Measurements from ENCODE around the gene BMAL1. TPM values are rescaled to one million over a fixed set of nuclear protein-coding genes. Genes with fewer than 3 reads are reported as not detected.

BMAL1 gene
- total RNA-seq, 2 donors from 2014 or later: 3.7 to 7.2 TPM

DNA sequence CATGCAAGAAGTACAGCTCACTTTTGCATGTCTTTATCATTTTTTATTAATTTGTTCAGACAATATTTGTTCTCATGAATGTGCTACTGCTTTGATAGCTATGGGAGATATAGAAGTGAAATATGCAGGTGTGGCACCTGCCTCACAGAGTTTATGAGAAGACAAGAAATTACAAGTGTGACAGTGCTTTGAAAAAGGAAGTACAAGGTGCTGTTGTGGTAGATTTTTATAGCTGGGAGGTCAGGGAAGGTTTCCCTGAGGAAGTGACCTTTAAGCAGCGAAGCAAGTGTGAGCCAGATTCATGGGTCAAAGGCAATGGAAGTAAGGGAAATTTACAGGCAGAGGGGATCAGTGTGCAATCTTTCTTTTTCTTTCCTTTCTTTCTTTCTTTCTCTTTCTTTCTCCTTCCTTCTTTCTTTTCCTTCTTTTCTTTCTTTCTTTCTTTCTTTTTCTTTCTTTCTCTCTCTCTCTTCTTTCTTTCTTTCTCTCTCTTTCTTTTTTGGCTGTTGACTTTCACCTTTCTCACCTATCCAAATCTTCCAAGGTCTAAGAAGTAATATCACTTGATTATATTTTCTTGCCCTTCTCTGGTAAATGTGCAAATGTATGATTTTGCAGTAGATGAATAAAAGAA, 6.4 kb upstream of the BMAL1 start:
- no peak overlapping the region for H3K4me3 ChIP-seq (ENCODE audit: low read length)
- peaks cover 67% of the 10 kb centered on the region for H3K27me3 Mint-ChIP-seq (ENCODE audit: insufficient read depth)
- no peaks in the 10 kb centered on the region for H3K36me3 Mint-ChIP-seq (ENCODE audit: low read depth)
- no peak overlapping the region for H3K9ac ChIP-seq (ENCODE audit: extremely low read depth, low read length, poor library complexity, severe bottlenecking)
- no peaks in the 10 kb centered on the region for H3K9me3 ChIP-seq (ENCODE audit: control insufficient read depth, low read length)
- no peaks in the 10 kb centered on the region for H3K9me3 Mint-ChIP-seq
- no peaks in the 10 kb centered on the region for H3K4me1 Mint-ChIP-seq
- no peak for DNase-seq
- no peak overlapping the region for H3K27ac Mint-ChIP-seq
- H3K36me3 ChIP-seq (ENCODE audit: control insufficient read depth, insufficient read depth, low read length): no peaks in the 10 kb centered on the region
- TF ChIP-seq, protein P1, sequence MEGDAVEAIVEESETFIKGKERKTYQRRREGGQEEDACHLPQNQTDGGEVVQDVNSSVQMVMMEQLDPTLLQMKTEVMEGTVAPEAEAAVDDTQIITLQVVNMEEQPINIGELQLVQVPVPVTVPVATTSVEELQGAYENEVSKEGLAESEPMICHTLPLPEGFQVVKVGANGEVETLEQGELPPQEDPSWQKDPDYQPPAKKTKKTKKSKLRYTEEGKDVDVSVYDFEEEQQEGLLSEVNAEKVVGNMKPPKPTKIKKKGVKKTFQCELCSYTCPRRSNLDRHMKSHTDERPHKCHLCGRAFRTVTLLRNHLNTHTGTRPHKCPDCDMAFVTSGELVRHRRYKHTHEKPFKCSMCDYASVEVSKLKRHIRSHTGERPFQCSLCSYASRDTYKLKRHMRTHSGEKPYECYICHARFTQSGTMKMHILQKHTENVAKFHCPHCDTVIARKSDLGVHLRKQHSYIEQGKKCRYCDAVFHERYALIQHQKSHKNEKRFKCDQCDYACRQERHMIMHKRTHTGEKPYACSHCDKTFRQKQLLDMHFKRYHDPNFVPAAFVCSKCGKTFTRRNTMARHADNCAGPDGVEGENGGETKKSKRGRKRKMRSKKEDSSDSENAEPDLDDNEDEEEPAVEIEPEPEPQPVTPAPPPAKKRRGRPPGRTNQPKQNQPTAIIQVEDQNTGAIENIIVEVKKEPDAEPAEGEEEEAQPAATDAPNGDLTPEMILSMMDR (conservative IDR thresholded peaks at IDR 0.05): no peak
- no peak overlapping the region for H3K4me3 Mint-ChIP-seq
- peaks cover 86% of the 10 kb centered on the region for H3K27me3 ChIP-seq (ENCODE audit: control insufficient read depth, insufficient read depth, low read length, poor library complexity, severe bottlenecking)
- no peak overlapping the region for H3K27ac ChIP-seq (ENCODE audit: low read depth, low read length)
- 71% methylated on average over 1 of the region's 1 CpG; no CpG with 5 or more reads in 1 of the 2 experiments for WGBS, 2 experiments (ENCODE audit: insufficient coverage in 1 of 2, insufficient read length in 1 of 2)
- H3K4me1 ChIP-seq (ENCODE audit: control insufficient read depth, insufficient read depth, low read length): no peaks in the 10 kb centered on the region

DNA sequence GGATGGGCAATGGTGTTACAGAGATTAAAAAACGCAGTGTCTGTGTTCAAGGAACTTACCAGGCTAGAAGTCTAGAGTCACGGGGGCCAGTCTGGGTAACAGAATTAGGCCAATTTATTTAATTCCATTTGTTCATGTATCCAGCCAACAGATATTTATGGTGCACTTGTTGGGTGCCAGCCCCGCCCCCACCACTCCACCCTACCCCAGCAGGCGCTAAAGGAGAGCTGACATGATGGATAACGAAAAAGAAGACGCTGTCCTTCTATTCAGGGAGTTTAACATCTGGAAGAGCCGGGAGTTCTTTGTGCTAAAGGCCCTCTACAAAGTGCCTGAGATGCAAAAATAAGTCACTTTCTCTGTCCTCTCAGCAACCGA, 1.1 kb upstream of the BMAL1 start:
- WGBS, 2 experiments (ENCODE audit: insufficient coverage in 1 of 2, insufficient read length in 1 of 2): 17 to 18% methylated on average over 7 to 8 of the region's 8 CpGs
- Mint-ChIP-seq H3K4me1 (peaks cover 9% of the 10 kb centered on the region), H3K27ac (no peak overlapping the region), H3K9me3 (no peaks in the 10 kb centered on the region), H3K27me3 (ENCODE audit: insufficient read depth) (peaks cover 87% of the 10 kb centered on the region), H3K36me3 (ENCODE audit: low read depth) (no peaks in the 10 kb centered on the region), H3K4me3 (peak overlapping the region; percentile 82)
- H3K36me3 ChIP-seq (ENCODE audit: control insufficient read depth, insufficient read depth, low read length): no peaks in the 10 kb centered on the region
- H3K4me1 ChIP-seq (ENCODE audit: control insufficient read depth, insufficient read depth, low read length): peaks cover 5% of the 10 kb centered on the region
- H3K27me3 ChIP-seq (ENCODE audit: control insufficient read depth, insufficient read depth, low read length, poor library complexity, severe bottlenecking): peaks cover 89% of the 10 kb centered on the region
- H3K27ac ChIP-seq (ENCODE audit: low read depth, low read length): no peak overlapping the region
- peak overlapping the region; percentile 81 for H3K4me3 ChIP-seq (ENCODE audit: low read length)
- TF ChIP-seq, protein P1 (conservative IDR thresholded peaks at IDR 0.05): no peak
- no peaks in the 10 kb centered on the region for H3K9me3 ChIP-seq (ENCODE audit: control insufficient read depth, low read length)
- no peak for DNase-seq
- no peak overlapping the region for H3K9ac ChIP-seq (ENCODE audit: extremely low read depth, low read length, poor library complexity, severe bottlenecking)

DNA sequence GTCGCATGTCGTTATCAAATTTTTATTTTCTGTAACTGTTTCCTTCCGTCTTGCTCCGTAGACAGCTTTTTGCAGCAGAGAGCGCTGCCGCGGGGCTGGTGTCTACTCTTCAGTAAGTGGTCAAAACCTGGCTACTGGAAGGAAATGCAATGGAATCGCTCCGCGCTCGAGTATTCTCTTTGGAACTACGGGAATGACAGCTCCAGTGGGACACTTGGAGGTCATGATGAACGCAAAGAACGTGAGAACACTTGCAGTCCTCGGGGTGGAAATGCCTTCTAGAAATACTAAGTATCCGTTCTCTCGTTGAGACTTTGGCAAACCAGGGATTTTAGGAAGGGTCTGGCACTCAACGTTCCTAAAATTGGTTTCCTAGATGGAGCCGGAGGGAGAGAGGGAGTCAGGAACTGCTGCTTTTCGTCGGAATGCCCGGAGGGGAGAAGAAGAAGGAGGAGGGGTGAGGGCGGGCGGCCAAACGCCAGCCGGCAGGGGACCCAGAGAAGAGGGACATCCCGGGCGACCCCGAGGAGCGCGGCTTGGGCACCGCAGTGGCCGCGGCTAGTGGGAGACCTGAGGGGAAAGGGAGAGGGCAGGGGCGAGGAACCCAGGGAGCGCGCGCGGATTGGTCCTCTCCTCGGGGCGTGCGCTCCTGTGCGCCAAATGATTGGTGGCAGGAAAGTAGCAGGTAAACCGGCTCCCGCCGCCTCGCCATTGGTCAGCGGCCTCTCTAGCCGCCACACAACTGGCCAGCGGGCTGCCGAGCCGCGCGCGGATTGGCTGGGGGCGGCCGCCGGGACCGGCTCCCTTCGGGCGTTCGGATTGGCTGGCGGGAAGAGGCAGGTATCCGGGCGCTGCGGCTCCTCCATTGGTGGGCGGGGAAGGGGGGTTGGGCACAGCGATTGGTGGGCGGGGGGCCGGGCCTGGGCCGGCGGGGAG, 490 bp upstream of the BMAL1 start:
- TF ChIP-seq, protein P1 (conservative IDR thresholded peaks at IDR 0.05): no peak
- Mint-ChIP-seq H3K36me3 (ENCODE audit: low read depth) (no peaks in the 10 kb centered on the region), H3K4me3 (peak overlapping the region; percentile 82), H3K27me3 (ENCODE audit: insufficient read depth) (peaks cover 87% of the 10 kb centered on the region), H3K4me1 (peaks cover 9% of the 10 kb centered on the region), H3K9me3 (no peaks in the 10 kb centered on the region), H3K27ac (peak overlapping the region; percentile 79)
- 0 to 1% methylated on average over 19 to 72 of the region's 72 CpGs for WGBS, 2 experiments (ENCODE audit: insufficient coverage in 1 of 2, insufficient read length in 1 of 2)
- Histone ChIP-seq H3K36me3 (ENCODE audit: control insufficient read depth, insufficient read depth, low read length) (no peaks in the 10 kb centered on the region), H3K9ac (ENCODE audit: extremely low read depth, low read length, poor library complexity, severe bottlenecking) (no peak overlapping the region), H3K4me3 (ENCODE audit: low read length) (peak overlapping the region; percentile 81), H3K27me3 (ENCODE audit: control insufficient read depth, insufficient read depth, low read length, poor library complexity, severe bottlenecking) (peaks cover 88% of the 10 kb centered on the region), H3K4me1 (ENCODE audit: control insufficient read depth, insufficient read depth, low read length) (peaks cover 5% of the 10 kb centered on the region), H3K27ac (ENCODE audit: low read depth, low read length) (no peak overlapping the region), H3K9me3 (ENCODE audit: control insufficient read depth, low read length) (no peaks in the 10 kb centered on the region)
- DNase-seq: peak; percentile 99

All from endodermal cell (in vitro differentiated cells).